ENCODE data around the gene RIN3.

RIN3 gene

GRCh38 chr14:92511453-92512238 is 1.9 kb upstream of the RIN3 start:
- Mint-ChIP-seq H3K4me3 (peak overlapping the region; percentile 7), H3K27ac (no peak overlapping the region), H3K4me1 (ENCODE audit: low read depth) (peaks cover 39% of the 10 kb centered on the region), H3K9me3 (ENCODE audit: low read depth) (no peaks in the 10 kb centered on the region), H3K27me3 (no peaks in the 10 kb centered on the region), H3K36me3 (no peaks in the 10 kb centered on the region)

DNA sequence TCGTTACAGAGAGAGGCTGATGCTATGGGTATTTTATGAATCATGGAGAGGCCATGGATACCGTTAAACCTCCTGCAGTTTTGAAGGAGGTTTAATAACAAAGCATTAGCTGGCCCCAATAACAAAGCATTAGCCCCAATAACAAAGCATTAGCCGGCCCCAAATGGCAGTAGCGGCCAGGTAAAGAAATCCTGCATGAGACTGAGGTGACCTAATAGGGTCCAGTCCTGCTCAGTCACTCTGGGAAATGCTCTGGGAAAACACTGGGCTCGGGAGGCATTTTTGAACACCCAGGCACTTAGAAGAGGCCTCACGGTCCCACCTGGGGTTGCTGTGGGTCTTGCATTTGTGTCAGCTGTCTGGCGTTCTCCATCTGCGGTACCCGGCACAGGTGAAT is 776 bp upstream of the RIN3 start:
- H3K9me3 Mint-ChIP-seq (ENCODE audit: low read depth): no peaks in the 10 kb centered on the region
- H3K4me1 Mint-ChIP-seq (ENCODE audit: low read depth): peaks cover 41% of the 10 kb centered on the region
- H3K27me3 Mint-ChIP-seq: no peaks in the 10 kb centered on the region
- H3K4me3 Mint-ChIP-seq: peak overlapping the region; percentile 79
- peak overlapping the region; percentile 80 for H3K27ac Mint-ChIP-seq
- H3K36me3 Mint-ChIP-seq: no peaks in the 10 kb centered on the region

DNA sequence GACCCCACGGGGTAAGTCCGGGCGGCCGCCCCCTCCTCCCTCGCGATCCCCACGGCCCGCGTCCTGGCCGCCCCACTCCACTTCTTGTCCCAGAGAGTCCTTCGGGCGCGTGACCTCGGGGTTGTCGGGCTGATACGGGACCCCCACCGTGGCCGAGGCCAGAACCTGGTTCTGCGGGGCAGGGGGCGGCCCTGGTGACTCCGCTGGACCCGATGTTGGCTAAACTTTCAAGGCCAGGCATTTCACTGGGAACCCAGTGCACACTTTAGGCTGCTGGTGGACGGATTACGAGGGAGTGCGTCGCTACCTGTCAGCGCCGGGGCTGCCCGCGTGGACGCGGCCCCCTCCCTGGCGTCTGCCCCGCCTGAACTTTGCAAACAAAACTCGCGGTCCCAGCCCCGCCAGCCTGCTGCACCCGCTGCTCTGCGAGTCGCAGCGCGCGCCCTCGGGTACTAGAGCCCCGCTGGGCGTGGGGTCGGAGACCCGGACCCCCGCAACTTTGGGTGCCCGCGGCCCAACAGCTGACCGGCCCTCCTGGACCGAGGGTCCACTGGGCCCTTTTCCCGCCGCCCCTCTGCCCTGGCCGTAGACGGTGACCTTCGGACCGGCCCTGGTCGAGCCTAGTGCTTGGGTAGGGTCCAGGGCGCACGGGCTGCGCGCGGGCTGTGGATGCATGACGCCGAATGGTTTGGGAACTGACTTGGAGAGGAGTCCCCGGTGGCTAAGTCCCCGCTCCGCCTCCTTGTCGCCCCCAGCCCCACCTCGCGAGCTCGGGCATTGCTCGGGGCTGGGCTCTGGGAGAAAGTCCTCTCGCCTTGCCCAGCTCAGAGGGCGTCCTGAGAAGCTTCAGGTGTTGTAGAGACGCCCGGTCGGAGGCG is 624 bp downstream of the RIN3 start:
- Mint-ChIP-seq H3K27ac (peak overlapping the region; percentile 58), H3K4me1 (ENCODE audit: low read depth) (peaks cover 54% of the 10 kb centered on the region), H3K4me3 (peak overlapping the region; percentile 71), H3K27me3 (no peaks in the 10 kb centered on the region), H3K36me3 (no peaks in the 10 kb centered on the region), H3K9me3 (ENCODE audit: low read depth) (no peaks in the 10 kb centered on the region)

- Mint-ChIP-seq H3K4me1 (ENCODE audit: low read depth) (peaks cover 58% of the 10 kb centered on the region), H3K36me3 (no peaks in the 10 kb centered on the region)
Observed at GRCh38 chr14:92514844-92515514, 1.4 kb downstream of the RIN3 start.

DNA sequence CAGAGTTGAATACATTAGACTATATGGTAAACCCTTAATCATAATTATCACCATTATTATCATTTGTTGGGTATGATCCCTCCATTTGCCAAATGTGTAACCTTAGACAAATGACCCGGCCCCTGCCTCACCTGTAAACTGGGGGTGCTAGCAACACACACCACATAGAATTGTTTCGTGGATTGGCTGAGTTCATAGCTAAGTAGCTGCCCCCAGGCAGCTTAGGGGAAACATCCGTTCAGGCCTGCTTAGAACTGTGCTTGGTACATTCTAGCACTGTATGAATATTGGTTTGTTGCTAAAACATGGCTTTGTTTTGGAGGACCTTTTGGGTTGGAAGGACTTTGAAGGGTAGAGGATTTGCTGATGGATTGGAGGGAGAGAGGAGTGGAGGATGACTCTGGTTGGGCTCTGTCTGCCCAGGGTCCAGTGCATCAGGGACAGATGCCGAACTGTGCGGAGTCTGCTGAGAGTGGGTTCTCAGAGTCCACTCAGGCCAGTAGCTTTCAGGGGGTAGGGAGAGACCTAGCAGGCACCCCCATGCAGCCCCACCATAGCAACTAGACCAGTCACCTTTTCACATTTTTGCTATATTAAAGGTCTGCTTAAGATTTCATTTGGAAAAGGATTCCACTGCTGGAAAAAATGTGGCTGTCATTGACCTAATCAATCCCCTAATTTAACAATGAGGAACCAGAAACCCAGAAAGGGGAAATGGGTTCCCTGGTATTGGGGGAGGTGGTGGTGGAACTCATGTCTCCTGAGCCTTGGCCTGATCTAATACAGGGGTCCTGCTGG is 2.2 kb downstream of the RIN3 start:
- peaks cover under 1% of the 10 kb centered on the region for H3K9me3 Mint-ChIP-seq (ENCODE audit: low read depth)
- peaks cover under 1% of the 10 kb centered on the region for H3K36me3 Mint-ChIP-seq
- H3K4me1 Mint-ChIP-seq (ENCODE audit: low read depth): peaks cover 62% of the 10 kb centered on the region
- peak overlapping the region; percentile 71 for H3K4me3 Mint-ChIP-seq
- H3K27ac Mint-ChIP-seq: peak overlapping the region; percentile 98
- H3K27me3 Mint-ChIP-seq: no peaks in the 10 kb centered on the region

More at GRCh38 chr14:92514844-92515514, 1.4 kb downstream of the RIN3 start:
- no peaks in the 10 kb centered on the region for H3K9me3 Mint-ChIP-seq (ENCODE audit: low read depth)
- peak overlapping the region; percentile 89 for H3K27ac Mint-ChIP-seq
- no peaks in the 10 kb centered on the region for H3K27me3 Mint-ChIP-seq
- H3K4me3 Mint-ChIP-seq: peak overlapping the region; percentile 71

- H3K36me3 Mint-ChIP-seq: peaks cover 6% of the 10 kb centered on the region
- peak overlapping the region; percentile 71 for H3K4me3 Mint-ChIP-seq
- H3K27me3 Mint-ChIP-seq: no peaks in the 10 kb centered on the region
- H3K27ac Mint-ChIP-seq: peak overlapping the region; percentile 98
- H3K4me1 Mint-ChIP-seq (ENCODE audit: low read depth): peaks cover 65% of the 10 kb centered on the region
- H3K9me3 Mint-ChIP-seq (ENCODE audit: low read depth): peaks cover 8% of the 10 kb centered on the region
Observed at GRCh38 chr14:92516344-92516965, 2.9 kb downstream of the RIN3 start.

DNA sequence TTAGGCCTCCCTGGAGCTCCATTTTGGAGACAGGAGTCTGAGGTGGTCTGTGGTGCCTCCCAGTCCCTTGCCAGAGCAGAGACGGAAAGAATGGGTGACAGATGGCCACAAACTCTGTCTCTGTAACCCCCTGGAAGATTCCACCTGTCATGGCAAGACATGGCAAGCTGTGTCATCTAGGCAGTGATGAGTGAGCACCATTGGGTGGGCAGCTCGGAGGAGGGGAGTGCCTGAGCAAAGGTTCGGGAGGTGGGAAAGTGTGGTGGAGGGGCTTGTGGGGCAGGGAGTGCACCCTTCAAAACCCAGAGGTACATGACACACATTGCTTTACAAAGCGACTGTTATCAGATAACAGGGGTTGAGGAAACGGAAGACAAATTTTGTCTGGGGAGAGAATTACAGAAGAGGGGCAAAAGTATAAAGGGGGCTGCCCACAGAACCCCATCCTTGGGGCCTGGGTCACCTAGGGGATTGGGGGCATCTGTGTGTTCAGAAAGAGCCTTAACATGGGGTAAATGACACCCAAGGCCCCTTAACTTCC is 3.5 kb downstream of the RIN3 start:
- H3K4me1 Mint-ChIP-seq (ENCODE audit: low read depth): peaks cover 70% of the 10 kb centered on the region
- peaks cover 7% of the 10 kb centered on the region for H3K36me3 Mint-ChIP-seq
- peaks cover 9% of the 10 kb centered on the region for H3K9me3 Mint-ChIP-seq (ENCODE audit: low read depth)
- H3K4me3 Mint-ChIP-seq: peak overlapping the region; percentile 71
- H3K27ac Mint-ChIP-seq: peak overlapping the region; percentile 98
- H3K27me3 Mint-ChIP-seq: no peaks in the 10 kb centered on the region

GRCh38 chr14:92517761-92518160 is 4.2 kb downstream of the RIN3 start:
- Mint-ChIP-seq H3K4me1 (ENCODE audit: low read depth) (peaks cover 70% of the 10 kb centered on the region), H3K27me3 (no peaks in the 10 kb centered on the region), H3K4me3 (peak overlapping the region; percentile 71), H3K36me3 (peaks cover 7% of the 10 kb centered on the region), H3K9me3 (ENCODE audit: low read depth) (peaks cover 9% of the 10 kb centered on the region), H3K27ac (peak overlapping the region; percentile 98)

DNA sequence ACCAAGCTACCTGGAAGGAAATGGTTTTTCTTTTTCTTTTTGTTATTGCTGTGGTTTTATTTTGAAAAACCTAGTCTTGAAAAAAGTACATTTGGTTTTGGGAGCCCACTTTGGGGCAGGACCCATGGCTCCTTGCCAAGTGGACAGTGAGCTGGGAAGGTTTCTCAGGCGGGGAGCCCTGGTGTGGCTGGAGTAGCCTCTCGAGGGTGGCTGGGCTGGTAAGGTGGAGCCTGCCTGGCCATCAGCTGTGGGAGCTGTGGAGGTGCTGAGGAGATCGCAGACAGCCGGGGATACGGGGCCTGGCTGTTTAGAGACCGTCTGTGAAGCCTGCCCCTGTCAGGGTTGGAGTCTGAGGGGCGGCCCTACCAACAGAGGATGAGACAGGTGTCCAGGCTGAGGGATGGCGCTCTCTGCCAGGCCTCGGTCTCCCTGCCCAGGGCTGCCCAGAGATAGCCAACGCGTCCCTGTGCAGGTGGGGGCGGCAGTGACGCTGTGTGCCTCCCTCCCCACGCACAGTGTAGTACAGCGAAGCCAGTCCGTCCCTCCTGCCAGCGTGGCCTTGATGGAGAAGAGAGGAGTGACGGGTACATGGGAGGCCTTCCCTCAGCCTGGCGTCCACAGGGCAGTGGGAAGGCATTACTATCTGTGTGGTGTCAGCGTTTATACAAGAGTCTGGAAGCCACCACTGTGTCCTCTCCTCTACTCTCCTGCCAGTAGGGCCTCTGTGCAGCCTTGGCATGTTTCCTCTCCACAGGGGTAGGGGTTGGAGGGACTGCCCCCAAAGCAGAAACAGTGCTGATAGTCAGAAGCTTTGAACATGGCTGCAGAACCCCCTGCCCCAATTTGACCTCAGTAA is 5.9 kb downstream of the RIN3 start:
- Mint-ChIP-seq H3K4me1 (ENCODE audit: low read depth) (peaks cover 82% of the 10 kb centered on the region), H3K27ac (peak overlapping the region; percentile 75), H3K36me3 (peaks cover 7% of the 10 kb centered on the region), H3K27me3 (no peaks in the 10 kb centered on the region), H3K9me3 (ENCODE audit: low read depth) (peaks cover 9% of the 10 kb centered on the region), H3K4me3 (no peak overlapping the region)

- H3K4me1 Mint-ChIP-seq (ENCODE audit: low read depth): peaks cover 85% of the 10 kb centered on the region
- peak overlapping the region; percentile 46 for H3K27ac Mint-ChIP-seq
- H3K36me3 Mint-ChIP-seq: peaks cover 7% of the 10 kb centered on the region
- H3K27me3 Mint-ChIP-seq: no peaks in the 10 kb centered on the region
- H3K4me3 Mint-ChIP-seq: no peak overlapping the region
- peaks cover 9% of the 10 kb centered on the region for H3K9me3 Mint-ChIP-seq (ENCODE audit: low read depth)
Observed at GRCh38 chr14:92520102-92521057, 6.8 kb downstream of the RIN3 start.

GRCh38 chr14:92521058-92521415 is 7.5 kb downstream of the RIN3 start:
- H3K36me3 Mint-ChIP-seq: peaks cover 7% of the 10 kb centered on the region
- H3K27me3 Mint-ChIP-seq: no peaks in the 10 kb centered on the region
- H3K4me1 Mint-ChIP-seq (ENCODE audit: low read depth): peaks cover 82% of the 10 kb centered on the region
- peaks cover 9% of the 10 kb centered on the region for H3K9me3 Mint-ChIP-seq (ENCODE audit: low read depth)
- H3K27ac Mint-ChIP-seq: no peak overlapping the region
- H3K4me3 Mint-ChIP-seq: no peak overlapping the region

- Mint-ChIP-seq H3K27me3 (no peaks in the 10 kb centered on the region), H3K36me3 (peaks cover 7% of the 10 kb centered on the region), H3K4me1 (ENCODE audit: low read depth) (peaks cover 68% of the 10 kb centered on the region), H3K4me3 (no peak overlapping the region), H3K9me3 (ENCODE audit: low read depth) (peaks cover 9% of the 10 kb centered on the region), H3K27ac (no peak overlapping the region)
Observed at GRCh38 chr14:92523752-92524151, 10.2 kb downstream of the RIN3 start.
